ENCODE measurements around the gene GIT2.

GRCh38 chr12:109968032-109968420 lies 28.1 kb downstream of the GIT2 start:
- TF ChIP-seq CTCF (IDR thresholded peaks at IDR 0.05) = no peak
- no peak for TF ChIP-seq TCF7L2 (IDR thresholded peaks at IDR 0.05; ENCODE audit: low read depth, low read length)

Measured in Panc1 (cell line).